Dermis microvascular lymphatic vessel endothelial cell (primary cell): Measurements from ENCODE around the gene RNF180. TPM values are rescaled to one million over a fixed set of nuclear protein-coding genes. Genes with fewer than 3 reads are reported as not detected.
"Not testable (repeated sequence)": the region's sequence is repeated elsewhere in the genome, so short reads cannot be mapped to it uniquely, and the experiment has no call there.

Experiments used
- DNase-seq, 2 donors: peaks; one replicate each; pipeline versions ENCODE4 v3.0.0 to v3.0.0-alpha.2; 2010; ENCODE audit warnings: low read depth in 2 of 2
- total RNA-seq: library from RNA; depleted of rRNA; stranded (reverse); fragments of >200 nt; gene quantifications from 2 replicates; pipeline ENCODE4 v1.2.1, GENCODE V29; 2014

Gene RNF180
- total RNA-seq, 1 donor from 2014 or later, result 1.2 TPM

GRCh38 chr5:64273276-64273675 lies 107.6 kb downstream of the RNF180 start:
- DNase-seq, result no peak

GRCh38 chr5:64285188-64286130 lies 119.8 kb downstream of the RNF180 start:
- DNase-seq, result no peak

GRCh38 chr5:64286381-64286780 lies 120.7 kb downstream of the RNF180 start:
- DNase-seq, result no peak

- not testable (repeated sequence) for DNase-seq
Observed at GRCh38 chr5:64288496-64288895, 122.9 kb downstream of the RNF180 start.

GRCh38 chr5:64292611-64293215 lies 127.1 kb downstream of the RNF180 start:
- no peak for DNase-seq

- DNase-seq, result no peak
Observed at GRCh38 chr5:64295101-64295500, 129.5 kb downstream of the RNF180 start.

- no peak for DNase-seq
Observed at GRCh38 chr5:64298586-64298985, 132.9 kb downstream of the RNF180 start.

GRCh38 chr5:64299805-64300204 lies 134.2 kb downstream of the RNF180 start:
- no peak for DNase-seq

GRCh38 chr5:64301566-64301965 lies 135.9 kb downstream of the RNF180 start:
- DNase-seq, result no peak

- no peak for DNase-seq
Observed at GRCh38 chr5:64308135-64308534, 142.5 kb downstream of the RNF180 start.

GRCh38 chr5:64312491-64312890 lies 146.8 kb downstream of the RNF180 start:
- DNase-seq, result no peak

GRCh38 chr5:64315778-64316177 lies 150.1 kb downstream of the RNF180 start:
- no peak for DNase-seq

- DNase-seq, result no peak
Observed at GRCh38 chr5:64318175-64318574, 152.5 kb downstream of the RNF180 start.

- no peak for DNase-seq
Observed at GRCh38 chr5:64323591-64323990, 157.9 kb downstream of the RNF180 start.

GRCh38 chr5:64330728-64331231 lies 165.1 kb downstream of the RNF180 start:
- DNase-seq, result no peak

- DNase-seq, result no peak
Observed at GRCh38 chr5:64331597-64332277, 166.1 kb downstream of the RNF180 start.

GRCh38 chr5:64333886-64334285 lies 168.2 kb downstream of the RNF180 start:
- no peak for DNase-seq

GRCh38 chr5:64339769-64340168 lies 174.1 kb downstream of the RNF180 start:
- DNase-seq, result no peak

GRCh38 chr5:64340293-64340692 lies 174.7 kb downstream of the RNF180 start:
- no peak for DNase-seq

- DNase-seq, result no peak
Observed at GRCh38 chr5:64341340-64341739, 175.7 kb downstream of the RNF180 start.

GRCh38 chr5:64344501-64344900 lies 178.9 kb downstream of the RNF180 start:
- no peak for DNase-seq

GRCh38 chr5:64347309-64347708 lies 181.7 kb downstream of the RNF180 start:
- no peak for DNase-seq
